GM19328 (cell line): ENCODE results near the gene MDC1.

Source experiments
- ATAC-seq: cut with Tn5 transposase; IDR thresholded peaks from one replicate; pipeline ENCODE4 v1.9.1; 2021; ENCODE audit warnings: mild to moderate bottlenecking, moderate library complexity; ENCODE audit not compliant: unreplicated experiment

Gene MDC1

GRCh38 chr6:30705620-30706019 lies 11.5 kb downstream of the MDC1 start:
- no peak for ATAC-seq

GRCh38 chr6:30703821-30704220 lies 13.3 kb downstream of the MDC1 start:
- ATAC-seq = no peak

- ATAC-seq = no peak
Measured at GRCh38 chr6:30703011-30703410, 14.1 kb downstream of the MDC1 start.

- no peak for ATAC-seq
Measured at GRCh38 chr6:30700340-30700739, 16.7 kb downstream of the MDC1 start.

GRCh38 chr6:30696432-30696831 lies 20.6 kb downstream of the MDC1 start:
- ATAC-seq = no peak

- ATAC-seq = no peak
Measured at GRCh38 chr6:30691208-30691847, 25.8 kb downstream of the MDC1 start.

GRCh38 chr6:30690403-30691207 lies 26.5 kb downstream of the MDC1 start, which contains the start of gene NRM:
NRM (minus strand) TSS chr6:30690984; CDS start chr6:30690974, 10 bp downstream.
- ATAC-seq = no peak

GRCh38 chr6:30689985-30690384 lies 27.1 kb downstream of the MDC1 start:
- ATAC-seq = no peak

- ATAC-seq = no peak
Measured at GRCh38 chr6:30689022-30689865, 27.8 kb downstream of the MDC1 start.

GRCh38 chr6:30688569-30688968 lies 28.5 kb downstream of the MDC1 start:
- ATAC-seq = no peak

- ATAC-seq = no peak
Measured at GRCh38 chr6:30687659-30688431, 29.2 kb downstream of the MDC1 start.

GRCh38 chr6:30686908-30687658 lies 30.0 kb downstream of the MDC1 start:
- peak; percentile 41 for ATAC-seq

- ATAC-seq = no peak
Measured at GRCh38 chr6:30686009-30686907, 30.8 kb downstream of the MDC1 start, which contains the start of gene PPP1R18. PPP1R18 (minus strand) TSS chr6:30686645; CDS start chr6:30686018, 627 bp downstream.

- no peak for ATAC-seq
Measured at GRCh38 chr6:30685157-30686008, 31.7 kb downstream of the MDC1 start.

GRCh38 chr6:30684386-30685156 lies 32.5 kb downstream of the MDC1 start:
- ATAC-seq = no peak

GRCh38 chr6:30683980-30684338 lies 33.1 kb downstream of the MDC1 start:
- no peak for ATAC-seq
